ENCODE measurements around the gene RTKN2. TPM values are rescaled to one million over a fixed set of nuclear protein-coding genes. Genes with fewer than 3 reads are reported as not detected.

RTKN2 gene
- total and polyA plus RNA-seq, 9 donors: 0.05 to 0.52 (median 0.20) TPM

DNA sequence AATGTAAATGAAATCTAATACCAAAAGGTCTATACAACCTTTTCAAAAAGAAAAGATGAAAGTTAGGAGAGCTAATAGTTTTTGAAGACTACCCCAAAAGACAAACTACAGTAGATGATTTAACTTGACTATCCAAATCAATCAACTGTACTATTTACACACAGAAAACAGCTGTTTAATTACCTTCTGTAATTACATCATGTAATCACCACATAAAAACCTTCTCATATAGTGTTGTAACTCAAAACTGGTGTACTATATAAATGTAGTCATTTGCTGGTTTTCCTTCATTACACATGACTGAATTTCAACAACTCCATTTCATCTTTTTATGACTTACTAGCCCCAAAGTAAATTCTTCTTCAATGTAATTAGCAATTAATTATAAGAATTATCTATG lies 4.5 kb downstream of the RTKN2 start:
- no peaks in the 10 kb centered on the region for H3K27me3 ChIP-seq
- TF ChIP-seq POLR2A (IDR thresholded peaks at IDR 0.05) (no peak), EP300 (IDR thresholded peaks at IDR 0.05) (no peak)
- TF ChIP-seq, protein P1, sequence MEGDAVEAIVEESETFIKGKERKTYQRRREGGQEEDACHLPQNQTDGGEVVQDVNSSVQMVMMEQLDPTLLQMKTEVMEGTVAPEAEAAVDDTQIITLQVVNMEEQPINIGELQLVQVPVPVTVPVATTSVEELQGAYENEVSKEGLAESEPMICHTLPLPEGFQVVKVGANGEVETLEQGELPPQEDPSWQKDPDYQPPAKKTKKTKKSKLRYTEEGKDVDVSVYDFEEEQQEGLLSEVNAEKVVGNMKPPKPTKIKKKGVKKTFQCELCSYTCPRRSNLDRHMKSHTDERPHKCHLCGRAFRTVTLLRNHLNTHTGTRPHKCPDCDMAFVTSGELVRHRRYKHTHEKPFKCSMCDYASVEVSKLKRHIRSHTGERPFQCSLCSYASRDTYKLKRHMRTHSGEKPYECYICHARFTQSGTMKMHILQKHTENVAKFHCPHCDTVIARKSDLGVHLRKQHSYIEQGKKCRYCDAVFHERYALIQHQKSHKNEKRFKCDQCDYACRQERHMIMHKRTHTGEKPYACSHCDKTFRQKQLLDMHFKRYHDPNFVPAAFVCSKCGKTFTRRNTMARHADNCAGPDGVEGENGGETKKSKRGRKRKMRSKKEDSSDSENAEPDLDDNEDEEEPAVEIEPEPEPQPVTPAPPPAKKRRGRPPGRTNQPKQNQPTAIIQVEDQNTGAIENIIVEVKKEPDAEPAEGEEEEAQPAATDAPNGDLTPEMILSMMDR (IDR thresholded peaks at IDR 0.05): no peak
- no peak overlapping the region for H3K27ac ChIP-seq
- no peak for DNase-seq
- no peak overlapping the region for H3K4me3 ChIP-seq
- H3K4me1 ChIP-seq (ENCODE audit: insufficient read depth): peaks cover 4% of the 10 kb centered on the region
- no peaks in the 10 kb centered on the region for H3K9me3 ChIP-seq
- intact Hi-C loops (cut with DNase I): no loop called here
- no peaks in the 10 kb centered on the region for H3K36me3 ChIP-seq

- DNase-seq: no peak
- TF ChIP-seq, protein P1 (IDR thresholded peaks at IDR 0.05): no peak
- TF ChIP-seq EP300 (IDR thresholded peaks at IDR 0.05) (no peak), POLR2A (IDR thresholded peaks at IDR 0.05) (no peak)
- no peaks in the 10 kb centered on the region for H3K4me1 ChIP-seq (ENCODE audit: insufficient read depth)
- intact Hi-C loops (cut with DNase I): no loop called here
- no peak overlapping the region for H3K4me3 ChIP-seq
- H3K9me3 ChIP-seq: no peaks in the 10 kb centered on the region
- no peaks in the 10 kb centered on the region for H3K36me3 ChIP-seq
- no peak overlapping the region for H3K27ac ChIP-seq
- no peaks in the 10 kb centered on the region for H3K27me3 ChIP-seq
Measured at GRCh38 chr10:62261666-62262065, 7.0 kb downstream of the RTKN2 start.

DNA sequence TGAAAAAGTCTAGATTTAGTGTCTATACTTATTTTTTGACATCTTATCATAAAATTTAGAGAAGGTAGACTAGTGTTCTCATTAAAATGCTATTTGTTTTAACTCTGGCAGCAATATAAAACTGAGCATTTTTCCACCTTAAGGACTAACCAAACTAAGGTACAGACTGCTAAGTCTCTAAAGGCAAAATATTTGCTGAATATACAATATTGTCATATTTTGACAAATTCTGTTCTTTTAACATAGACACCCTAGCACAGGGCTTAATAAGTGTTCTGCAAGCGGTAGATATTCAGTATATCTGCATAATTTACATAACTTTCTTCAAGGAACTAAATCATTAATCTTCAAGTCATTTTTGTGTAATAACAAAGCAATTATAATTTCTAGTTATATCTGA lies 8.6 kb downstream of the RTKN2 start:
- Histone ChIP-seq H3K36me3 (no peaks in the 10 kb centered on the region), H3K4me3 (no peak overlapping the region), H3K4me1 (ENCODE audit: insufficient read depth) (no peaks in the 10 kb centered on the region), H3K9me3 (no peaks in the 10 kb centered on the region), H3K27me3 (no peaks in the 10 kb centered on the region), H3K27ac (no peak overlapping the region)
- TF ChIP-seq EP300 (IDR thresholded peaks at IDR 0.05) (no peak), POLR2A (IDR thresholded peaks at IDR 0.05) (no peak)
- TF ChIP-seq, protein P1 (IDR thresholded peaks at IDR 0.05): no peak
- no peak for DNase-seq
- 94 to 100% (median 95%) methylated on average over 1 of the region's 1 CpG for WGBS, 3 donors
- intact Hi-C loops (cut with DNase I): no loop called here

GRCh38 chr10:62259456-62259855 lies 9.2 kb downstream of the RTKN2 start:
- intact Hi-C loops (cut with DNase I): no loop called here
- Histone ChIP-seq H3K9me3 (no peaks in the 10 kb centered on the region), H3K4me1 (ENCODE audit: insufficient read depth) (no peaks in the 10 kb centered on the region), H3K27me3 (no peaks in the 10 kb centered on the region), H3K4me3 (no peak overlapping the region), H3K27ac (no peak overlapping the region), H3K36me3 (no peaks in the 10 kb centered on the region)
- DNase-seq: no peak
- WGBS, 3 donors: 71 to 96% (median 75%) methylated on average over 4 of the region's 4 CpGs
- TF ChIP-seq POLR2A (IDR thresholded peaks at IDR 0.05): no peak
- TF ChIP-seq, protein P1 (IDR thresholded peaks at IDR 0.05): no peak
- no peak for TF ChIP-seq EP300 (IDR thresholded peaks at IDR 0.05)

- Histone ChIP-seq H3K27me3 (no peaks in the 10 kb centered on the region), H3K4me1 (ENCODE audit: insufficient read depth) (no peaks in the 10 kb centered on the region), H3K27ac (no peak overlapping the region), H3K36me3 (no peaks in the 10 kb centered on the region), H3K9me3 (no peaks in the 10 kb centered on the region), H3K4me3 (no peak overlapping the region)
- intact Hi-C loops (cut with DNase I): no loop called here
- TF ChIP-seq, protein P1 (IDR thresholded peaks at IDR 0.05): no peak
- TF ChIP-seq POLR2A (IDR thresholded peaks at IDR 0.05) (no peak), EP300 (IDR thresholded peaks at IDR 0.05) (no peak)
- WGBS, 3 donors: 95 to 96% (median 95%) methylated on average over 3 of the region's 3 CpGs
- DNase-seq: no peak
Measured at GRCh38 chr10:62258926-62259325, 9.7 kb downstream of the RTKN2 start.
